Prostate gland (tissue), 2 donors: ENCODE measurements around the gene SEMA3F.

Source experiments
- POLR2A ChIP-seq: fragments of 450-650 bp; IDR thresholded peaks from one replicate; pipeline ENCODE4 v1.6.1; 2016; ENCODE audit warnings: antibody characterized with exemption, mild to moderate bottlenecking
- TF ChIP-seq, protein P1 (sequence below), 4 experiments: fragments of 200-600 bp in 2 of 4; fragments of 450-650 bp in 2 of 4; sonication (generic) in 2 of 4; IDR thresholded peaks; 1 replicate in 3 of 4; 2 replicates in 1 of 4; pipeline ENCODE4 v1.5.1; 2016 to 2019; ENCODE audit warnings: antibody characterized with exemption in 4 of 4, mild to moderate bottlenecking in 2 of 4, moderate library complexity in 2 of 4

DNA sequence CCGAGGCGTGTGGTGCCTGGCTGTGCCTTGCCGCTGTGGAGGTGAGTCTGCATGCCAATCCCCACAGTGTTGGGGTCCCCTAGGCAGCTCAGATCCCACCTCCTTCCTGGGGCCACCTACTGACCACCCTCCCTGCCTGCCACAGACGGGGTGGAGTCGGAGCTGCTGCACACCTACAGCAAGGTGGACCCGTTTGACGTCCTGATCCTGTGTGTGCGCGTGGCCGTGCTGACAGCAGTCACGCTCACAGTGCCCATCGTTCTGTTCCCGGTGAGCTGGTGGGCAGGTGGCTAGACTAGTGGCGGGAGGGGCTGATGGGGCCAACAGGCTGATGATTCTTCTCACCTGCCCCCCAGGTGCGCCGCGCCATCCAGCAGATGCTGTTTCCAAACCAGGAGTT lies 63.3 kb downstream of the SEMA3F start:
- TF ChIP-seq, protein P1, sequence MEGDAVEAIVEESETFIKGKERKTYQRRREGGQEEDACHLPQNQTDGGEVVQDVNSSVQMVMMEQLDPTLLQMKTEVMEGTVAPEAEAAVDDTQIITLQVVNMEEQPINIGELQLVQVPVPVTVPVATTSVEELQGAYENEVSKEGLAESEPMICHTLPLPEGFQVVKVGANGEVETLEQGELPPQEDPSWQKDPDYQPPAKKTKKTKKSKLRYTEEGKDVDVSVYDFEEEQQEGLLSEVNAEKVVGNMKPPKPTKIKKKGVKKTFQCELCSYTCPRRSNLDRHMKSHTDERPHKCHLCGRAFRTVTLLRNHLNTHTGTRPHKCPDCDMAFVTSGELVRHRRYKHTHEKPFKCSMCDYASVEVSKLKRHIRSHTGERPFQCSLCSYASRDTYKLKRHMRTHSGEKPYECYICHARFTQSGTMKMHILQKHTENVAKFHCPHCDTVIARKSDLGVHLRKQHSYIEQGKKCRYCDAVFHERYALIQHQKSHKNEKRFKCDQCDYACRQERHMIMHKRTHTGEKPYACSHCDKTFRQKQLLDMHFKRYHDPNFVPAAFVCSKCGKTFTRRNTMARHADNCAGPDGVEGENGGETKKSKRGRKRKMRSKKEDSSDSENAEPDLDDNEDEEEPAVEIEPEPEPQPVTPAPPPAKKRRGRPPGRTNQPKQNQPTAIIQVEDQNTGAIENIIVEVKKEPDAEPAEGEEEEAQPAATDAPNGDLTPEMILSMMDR (IDR thresholded peaks at IDR 0.05) = no peak
- no peak for TF ChIP-seq POLR2A
